HepG2 (cell line): ENCODE measurements around the gene ARHGEF12. TPM values are rescaled to one million over a fixed set of nuclear protein-coding genes. Genes with fewer than 3 reads are reported as not detected.

ENCODE experiments used
- DPF2 ChIP-seq: sonication (generic); formaldehyde crosslinking; IDR thresholded peaks from 2 replicates; pipeline ENCODE4 v1.4.0; 2020; ENCODE audit warnings: mild to moderate bottlenecking, low read depth, missing genetic modification reagents, borderline replicate concordance
- EEA1 ChIP-seq: sonication (generic); formaldehyde crosslinking; IDR thresholded peaks from 2 replicates; pipeline ENCODE4 v1.5.1; 2020; ENCODE audit warnings: mild to moderate bottlenecking, missing genetic modification reagents, borderline replicate concordance
- FOSL1 ChIP-seq: sonication (generic); formaldehyde crosslinking; IDR thresholded peaks from 2 replicates; pipeline ENCODE4 v1.9.0; 2021; ENCODE audit warnings: missing genetic modification reagents, borderline replicate concordance
- FOXO1 ChIP-seq: sonication (generic); formaldehyde crosslinking; IDR thresholded peaks from 2 replicates; pipeline ENCODE4 v1.4.0; 2020; ENCODE audit warnings: missing genetic modification reagents
- HDAC6 ChIP-seq: fragments of 200-600 bp; sonication (generic); IDR thresholded peaks from 2 replicates; pipeline ENCODE4 v1.7.0; 2017; ENCODE audit warnings: mild to moderate bottlenecking, antibody characterized with exemption, low read length, low read depth
- HMGXB3 ChIP-seq: sonication (generic); formaldehyde crosslinking; IDR thresholded peaks from 2 replicates; pipeline ENCODE4 v1.4.0; 2020; ENCODE audit warnings: missing genetic modification reagents, borderline replicate concordance
- MTA3 ChIP-seq: sonication (generic); formaldehyde crosslinking; IDR thresholded peaks from 2 replicates; pipeline ENCODE4 v1.4.0; 2020; ENCODE audit warnings: missing genetic modification reagents
- NCOA5 ChIP-seq: sonication (generic); formaldehyde crosslinking; IDR thresholded peaks from 2 replicates; pipeline ENCODE4 v1.4.0; 2020; ENCODE audit warnings: missing genetic modification reagents
- RAD21 ChIP-seq: fragments of 450-650 bp; formaldehyde crosslinking; IDR thresholded peaks from 2 replicates; pipeline ENCODE4 v1.5.0; 2020; ENCODE audit warnings: mild to moderate bottlenecking
- RFXAP ChIP-seq: sonication (generic); formaldehyde crosslinking; IDR thresholded peaks from 2 replicates; pipeline ENCODE4 v1.4.0; 2020; ENCODE audit warnings: missing genetic modification reagents, borderline replicate concordance
- SOX6 ChIP-seq, 2 experiments: fragments of 450-650 bp in 1 of 2; sonication (generic) in 1 of 2; formaldehyde crosslinking in 1 of 2; IDR thresholded peaks; 2 replicates each; pipeline versions ENCODE4 v1.4.0 to v1.6.1; 2017 to 2020; ENCODE audit warnings: antibody characterized with exemption in 1 of 2, mild to moderate bottlenecking in 1 of 2, missing genetic modification reagents in 1 of 2
- ZBTB39 ChIP-seq: sonication (generic); formaldehyde crosslinking; IDR thresholded peaks from 2 replicates; pipeline ENCODE4 v1.5.0; 2020; ENCODE audit warnings: missing genetic modification reagents
- ZBTB40 ChIP-seq, 2 experiments: fragments of 450-650 bp in 1 of 2; sonication (generic) in 1 of 2; formaldehyde crosslinking in 1 of 2; IDR thresholded peaks; 2 replicates each; pipeline versions ENCODE4 v1.6.1 to v1.8.0; 2016 to 2022; ENCODE audit warnings: antibody characterized with exemption in 1 of 2, mild to moderate bottlenecking in 1 of 2, missing genetic modification reagents in 1 of 2
- polyA plus RNA-seq, 8 experiments: library from polyadenylated mRNA; depleted of rRNA in 3 of 8; stranded (reverse) in 7 of 8; unstranded in 1 of 8; fragments of >200 nt; fragmentation: Illumina TruSeq in 4 of 8; extraction: Trizol in 4 of 8; gene quantifications; 2 replicates each; pipeline versions ENCODE4 v1.2.1 to v1.2.3, GENCODE V29; 2011 to 2016; ENCODE audit warnings: low read depth in 4 of 8, missing spikeins in 1 of 8, mixed read lengths in 1 of 8; ENCODE audit not compliant: insufficient read depth in 1 of 8
- total RNA-seq, 5 experiments: library from RNA; depleted of rRNA; stranded (reverse); fragments of >200 nt; fragmentation: Illumina TruSeq; extraction: Trizol; gene quantifications; 2 replicates each; pipeline ENCODE4 v1.2.3, GENCODE V29; 2016; ENCODE audit warnings: low read depth in 1 of 5

The ARHGEF12 gene
- total and polyA plus RNA-seq, 2 of the 13 experiments (the other 11 are each of a cell fraction or from before 2014, with no cell fraction given), result 17.9 to 54.4 TPM

GRCh38 chr11:120334894-120335462 is 1.2 kb upstream of the ARHGEF12 start (continued):
- TF ChIP-seq ZBTB39 (CRISPR knock-in tag) (no peak), SOX6 (IDR thresholded peaks at IDR 0.05) (no peak), SOX6 (CRISPR knock-in tag; IDR thresholded peaks at IDR 0.05) (peak; percentile 62; the same call in 1 of the 2 replicates), HMGXB3 (CRISPR knock-in tag) (no peak), ZBTB40 (IDR thresholded peaks at IDR 0.05) (no peak), ZBTB40 (CRISPR knock-in tag; IDR thresholded peaks at IDR 0.05) (no peak), MTA3 (CRISPR knock-in tag) (no peak), EEA1 (CRISPR knock-in tag) (no peak), HDAC6 (no peak), DPF2 (CRISPR knock-in tag) (no peak), RFXAP (no peak), FOSL1 (CRISPR knock-in tag) (no peak), FOXO1 (no peak), RAD21 (CRISPR knock-in tag) (peak; percentile 30; the same call in 1 of the 2 replicates), NCOA5 (CRISPR knock-in tag) (no peak)
